ENCODE data around the gene SYNPO.

SYNPO gene

GRCh38 chr5:150638488-150639376, 1.7 kb upstream of the SYNPO start:
- Histone ChIP-seq H3K9me3 (ENCODE audit: control insufficient read depth, low read length) (no peaks in the 10 kb centered on the region), H3K36me3 (ENCODE audit: control insufficient read depth, insufficient read depth, low read length, severe bottlenecking) (no peaks in the 10 kb centered on the region), H3K4me1 (ENCODE audit: control insufficient read depth, insufficient read depth, low read length) (peaks cover 56% of the 10 kb centered on the region), H3K9ac (ENCODE audit: low read length) (peak overlapping the region; percentile 1), H3K27me3 (replicated peaks; ENCODE audit: control insufficient read depth, insufficient read depth, low read length) (no peaks in the 10 kb centered on the region), H3K4me3 (ENCODE audit: low read length) (no peak overlapping the region)
- DNase-seq (ENCODE audit: low read depth): no peak

- DNase-seq (ENCODE audit: low read depth): no peak
- Histone ChIP-seq H3K36me3 (ENCODE audit: control insufficient read depth, insufficient read depth, low read length, severe bottlenecking) (no peaks in the 10 kb centered on the region), H3K4me1 (ENCODE audit: control insufficient read depth, insufficient read depth, low read length) (peaks cover 61% of the 10 kb centered on the region), H3K9me3 (ENCODE audit: control insufficient read depth, low read length) (no peaks in the 10 kb centered on the region), H3K4me3 (ENCODE audit: low read length) (no peak overlapping the region), H3K9ac (ENCODE audit: low read length) (peak overlapping the region; percentile 1), H3K27me3 (replicated peaks; ENCODE audit: control insufficient read depth, insufficient read depth, low read length) (no peaks in the 10 kb centered on the region)
These were observed 1.1 kb upstream of the SYNPO start for GRCh38 chr5:150639377-150639692.

GRCh38 chr5:150639751-150640150, 709 bp upstream of the SYNPO start:
- Histone ChIP-seq H3K4me3 (ENCODE audit: low read length) (no peak overlapping the region), H3K27me3 (replicated peaks; ENCODE audit: control insufficient read depth, insufficient read depth, low read length) (no peaks in the 10 kb centered on the region), H3K9me3 (ENCODE audit: control insufficient read depth, low read length) (no peaks in the 10 kb centered on the region), H3K4me1 (ENCODE audit: control insufficient read depth, insufficient read depth, low read length) (peaks cover 65% of the 10 kb centered on the region), H3K9ac (ENCODE audit: low read length) (peak overlapping the region; percentile 69), H3K36me3 (ENCODE audit: control insufficient read depth, insufficient read depth, low read length, severe bottlenecking) (no peaks in the 10 kb centered on the region)
- no peak for DNase-seq (ENCODE audit: low read depth)

GRCh38 chr5:150641006-150641570, 628 bp downstream of the SYNPO start:
- Histone ChIP-seq H3K9ac (ENCODE audit: low read length) (peak overlapping the region; percentile 60), H3K4me3 (ENCODE audit: low read length) (peak overlapping the region; percentile 55), H3K4me1 (ENCODE audit: control insufficient read depth, insufficient read depth, low read length) (peaks cover 70% of the 10 kb centered on the region), H3K27me3 (replicated peaks; ENCODE audit: control insufficient read depth, insufficient read depth, low read length) (no peaks in the 10 kb centered on the region), H3K36me3 (ENCODE audit: control insufficient read depth, insufficient read depth, low read length, severe bottlenecking) (no peaks in the 10 kb centered on the region), H3K9me3 (ENCODE audit: control insufficient read depth, low read length) (no peaks in the 10 kb centered on the region)
- peak; percentile 66 for DNase-seq (ENCODE audit: low read depth)

DNA sequence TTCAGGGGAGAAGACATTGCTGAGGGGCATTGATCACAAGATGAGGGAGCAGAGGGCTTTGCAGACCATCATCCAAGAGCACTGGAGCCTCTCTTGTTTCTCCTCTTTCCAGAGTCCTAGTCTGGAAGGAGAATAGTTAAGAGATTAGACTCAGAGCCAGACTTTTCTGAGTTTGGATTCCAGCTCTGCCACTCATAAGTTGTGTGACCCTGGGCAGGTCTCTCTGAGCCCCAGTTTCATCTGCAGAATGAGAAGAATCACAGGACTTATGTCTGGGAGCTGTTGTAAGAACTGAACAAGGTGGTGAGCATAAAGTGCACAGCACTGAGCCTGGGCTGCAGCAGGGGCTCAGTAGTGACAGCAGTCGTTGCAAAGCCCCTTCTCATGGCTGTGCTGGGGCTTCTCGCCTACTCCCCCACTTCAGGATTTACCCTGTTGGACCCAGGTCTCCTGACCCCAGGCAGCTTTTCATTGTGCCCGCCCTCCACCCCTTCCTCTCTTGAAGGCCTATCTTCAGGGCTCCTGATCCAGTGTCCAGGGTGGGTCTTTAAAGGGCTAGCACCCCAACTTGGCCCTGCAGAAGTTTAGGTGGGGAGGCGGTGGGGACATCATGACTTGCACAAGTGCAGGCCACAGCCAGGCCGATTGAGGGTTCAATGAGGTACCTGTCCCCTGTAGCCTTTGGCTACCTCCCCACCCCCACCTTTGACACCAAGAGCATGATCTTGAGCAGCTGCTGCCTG, 1.5 kb downstream of the SYNPO start:
- Histone ChIP-seq H3K36me3 (ENCODE audit: control insufficient read depth, insufficient read depth, low read length, severe bottlenecking) (no peaks in the 10 kb centered on the region), H3K4me1 (ENCODE audit: control insufficient read depth, insufficient read depth, low read length) (peaks cover 65% of the 10 kb centered on the region), H3K9me3 (ENCODE audit: control insufficient read depth, low read length) (no peaks in the 10 kb centered on the region), H3K27me3 (replicated peaks; ENCODE audit: control insufficient read depth, insufficient read depth, low read length) (no peaks in the 10 kb centered on the region), H3K4me3 (ENCODE audit: low read length) (peak overlapping the region; percentile 55), H3K9ac (ENCODE audit: low read length) (peak overlapping the region; percentile 23)
- peak; percentile 39 for DNase-seq (ENCODE audit: low read depth)

DNA sequence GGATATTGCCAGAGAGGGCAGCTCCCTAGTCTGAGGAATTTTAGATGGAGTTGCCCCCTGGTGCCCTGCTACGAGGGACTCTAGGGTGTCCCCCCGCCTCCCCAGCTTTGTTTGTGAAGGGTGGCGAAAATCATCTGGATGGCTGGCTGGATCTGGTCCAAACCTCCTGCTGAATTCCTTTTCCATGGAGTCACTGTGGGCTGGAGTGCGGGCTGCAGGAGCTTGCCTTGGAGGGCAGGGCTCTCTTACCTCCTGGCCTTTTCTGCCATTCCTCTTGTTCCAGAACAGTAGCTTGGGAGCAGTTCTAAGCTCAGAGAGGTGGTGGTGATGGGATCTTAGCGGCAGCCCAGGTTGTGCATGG, 2.1 kb downstream of the SYNPO start:
- H3K4me3 ChIP-seq (ENCODE audit: low read length): peak overlapping the region; percentile 55
- peak overlapping the region; percentile 23 for H3K9ac ChIP-seq (ENCODE audit: low read length)
- H3K9me3 ChIP-seq (ENCODE audit: control insufficient read depth, low read length): no peaks in the 10 kb centered on the region
- no peaks in the 10 kb centered on the region for H3K36me3 ChIP-seq (ENCODE audit: control insufficient read depth, insufficient read depth, low read length, severe bottlenecking)
- peak; percentile 90 for DNase-seq (ENCODE audit: low read depth)
- H3K27me3 ChIP-seq (replicated peaks; ENCODE audit: control insufficient read depth, insufficient read depth, low read length): no peaks in the 10 kb centered on the region
- H3K4me1 ChIP-seq (ENCODE audit: control insufficient read depth, insufficient read depth, low read length): peaks cover 65% of the 10 kb centered on the region

- Histone ChIP-seq H3K9ac (ENCODE audit: low read length) (peak overlapping the region; percentile 13), H3K4me1 (ENCODE audit: control insufficient read depth, insufficient read depth, low read length) (peaks cover 71% of the 10 kb centered on the region), H3K27me3 (replicated peaks; ENCODE audit: control insufficient read depth, insufficient read depth, low read length) (no peaks in the 10 kb centered on the region), H3K4me3 (ENCODE audit: low read length) (no peak overlapping the region), H3K36me3 (ENCODE audit: control insufficient read depth, insufficient read depth, low read length, severe bottlenecking) (no peaks in the 10 kb centered on the region), H3K9me3 (ENCODE audit: control insufficient read depth, low read length) (no peaks in the 10 kb centered on the region)
- DNase-seq (ENCODE audit: low read depth): no peak
These were observed 2.7 kb downstream of the SYNPO start for GRCh38 chr5:150642991-150643710.

GRCh38 chr5:150644058-150644457, 3.6 kb downstream of the SYNPO start:
- DNase-seq (ENCODE audit: low read depth): no peak
- H3K27me3 ChIP-seq (replicated peaks; ENCODE audit: control insufficient read depth, insufficient read depth, low read length): no peaks in the 10 kb centered on the region
- H3K9me3 ChIP-seq (ENCODE audit: control insufficient read depth, low read length): no peaks in the 10 kb centered on the region
- no peak overlapping the region for H3K4me3 ChIP-seq (ENCODE audit: low read length)
- peaks cover 8% of the 10 kb centered on the region for H3K36me3 ChIP-seq (ENCODE audit: control insufficient read depth, insufficient read depth, low read length, severe bottlenecking)
- peaks cover 70% of the 10 kb centered on the region for H3K4me1 ChIP-seq (ENCODE audit: control insufficient read depth, insufficient read depth, low read length)
- no peak overlapping the region for H3K9ac ChIP-seq (ENCODE audit: low read length)

DNA sequence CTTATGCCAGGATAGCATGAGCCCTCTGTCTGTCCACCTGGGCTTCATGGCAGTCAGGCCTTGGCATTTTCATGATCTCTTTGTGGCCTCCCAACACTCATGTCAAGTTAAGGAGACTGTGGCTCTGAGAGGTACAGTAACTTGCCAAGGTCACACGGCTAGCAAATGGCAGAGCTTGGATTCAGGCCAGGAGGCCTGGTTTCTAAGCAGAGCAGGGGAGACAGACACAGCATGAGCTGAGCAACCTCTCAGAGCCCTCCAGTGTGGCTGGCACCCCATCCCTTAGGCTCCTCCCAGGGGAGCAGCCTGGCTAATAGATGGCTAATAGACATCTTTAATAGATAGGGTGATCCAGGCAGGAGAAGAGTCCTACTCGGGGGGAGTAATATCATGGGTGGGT, 4.1 kb downstream of the SYNPO start:
- Histone ChIP-seq H3K36me3 (ENCODE audit: control insufficient read depth, insufficient read depth, low read length, severe bottlenecking) (peaks cover 12% of the 10 kb centered on the region), H3K4me1 (ENCODE audit: control insufficient read depth, insufficient read depth, low read length) (peaks cover 65% of the 10 kb centered on the region), H3K4me3 (ENCODE audit: low read length) (no peak overlapping the region), H3K9me3 (ENCODE audit: control insufficient read depth, low read length) (no peaks in the 10 kb centered on the region), H3K27me3 (replicated peaks; ENCODE audit: control insufficient read depth, insufficient read depth, low read length) (no peaks in the 10 kb centered on the region), H3K9ac (ENCODE audit: low read length) (no peak overlapping the region)
- DNase-seq (ENCODE audit: low read depth): no peak

- Histone ChIP-seq H3K4me3 (ENCODE audit: low read length) (no peak overlapping the region), H3K4me1 (ENCODE audit: control insufficient read depth, insufficient read depth, low read length) (peaks cover 59% of the 10 kb centered on the region), H3K36me3 (ENCODE audit: control insufficient read depth, insufficient read depth, low read length, severe bottlenecking) (peaks cover 14% of the 10 kb centered on the region), H3K27me3 (replicated peaks; ENCODE audit: control insufficient read depth, insufficient read depth, low read length) (no peaks in the 10 kb centered on the region), H3K9me3 (ENCODE audit: control insufficient read depth, low read length) (no peaks in the 10 kb centered on the region), H3K9ac (ENCODE audit: low read length) (no peak overlapping the region)
- DNase-seq (ENCODE audit: low read depth): peak; percentile 91
These were observed 4.7 kb downstream of the SYNPO start for GRCh38 chr5:150645070-150645700.
